GM18502 (cell line): ENCODE measurements around the gene SGCD.

Source experiments
- ATAC-seq: cut with Tn5 transposase; IDR thresholded peaks from one replicate; pipeline ENCODE4 v1.9.1; 2021; ENCODE audit warnings: mild to moderate bottlenecking; ENCODE audit not compliant: unreplicated experiment, poor library complexity

Gene SGCD

DNA sequence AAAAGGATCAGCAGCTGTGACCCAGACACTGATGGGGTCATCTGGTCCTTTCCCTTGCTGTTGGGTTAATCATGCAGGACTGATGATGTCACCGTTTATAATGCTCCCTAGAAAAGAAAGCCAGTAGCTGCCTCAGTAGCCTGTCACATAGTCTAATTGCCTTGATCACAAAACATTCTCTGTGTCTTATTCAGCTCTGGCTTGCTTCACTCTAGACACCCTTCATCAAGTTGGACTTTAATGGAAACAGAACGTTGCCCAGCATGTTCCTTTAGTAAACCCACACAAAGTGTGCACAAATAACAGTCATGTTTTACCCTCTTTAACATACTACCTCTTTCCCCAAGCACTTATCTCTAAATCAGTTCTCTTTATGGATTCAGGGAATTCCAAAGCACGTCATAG is 170.8 kb downstream of the SGCD start:
- ATAC-seq = no peak

DNA sequence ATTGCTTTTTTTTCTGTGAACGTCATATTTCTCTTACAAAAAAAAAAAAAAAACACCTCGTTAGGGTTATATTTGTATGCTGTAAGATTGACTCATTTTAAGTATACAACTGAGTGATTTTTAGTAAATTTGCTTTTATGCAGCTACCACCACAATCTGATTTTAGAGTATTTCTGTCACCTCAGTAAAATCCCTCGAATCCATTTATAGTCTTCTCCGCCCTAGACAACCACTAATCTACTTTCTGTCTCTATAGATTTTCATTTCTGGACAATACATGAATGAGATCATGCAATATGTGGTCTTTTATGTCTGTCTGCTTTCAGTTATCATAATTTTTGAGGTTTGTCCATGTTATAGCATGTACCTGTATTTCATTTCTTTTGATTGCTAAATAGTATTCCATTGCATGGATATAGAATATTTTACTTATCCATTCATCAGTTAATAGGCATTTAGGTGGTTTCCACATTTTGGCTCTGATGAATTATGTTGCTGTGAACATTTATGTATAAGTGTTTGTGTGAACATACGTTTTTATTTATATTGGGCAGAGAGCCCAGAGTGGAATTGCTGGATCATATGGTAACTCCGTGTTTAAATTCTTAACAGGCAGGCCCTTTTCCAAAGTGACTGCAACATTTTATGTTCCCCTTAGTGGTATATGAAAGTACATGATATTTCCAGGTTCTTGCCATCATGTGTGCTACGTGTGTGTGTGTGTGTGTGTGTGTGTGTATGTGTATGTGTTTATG is 171.4 kb downstream of the SGCD start:
- no peak for ATAC-seq

DNA sequence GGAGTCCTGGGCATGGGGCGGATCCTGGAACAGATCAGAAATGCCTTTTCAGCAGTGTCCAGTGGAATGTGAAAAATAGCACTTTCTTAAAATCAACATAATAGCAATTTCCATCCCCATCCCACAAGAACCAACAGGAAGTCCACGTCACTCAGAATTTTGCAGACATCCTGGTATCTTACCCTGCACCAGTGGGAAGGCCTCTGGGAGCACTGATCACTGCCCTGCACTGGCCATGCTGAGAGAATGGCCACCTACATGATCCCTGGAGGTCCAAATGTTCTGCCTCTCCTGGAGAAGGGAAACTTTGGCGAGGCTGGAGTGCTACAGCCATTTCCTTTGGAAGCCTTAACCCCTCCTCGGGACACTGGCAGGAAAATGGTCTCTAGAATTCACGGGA is 173.8 kb downstream of the SGCD start:
- ATAC-seq = no peak

DNA sequence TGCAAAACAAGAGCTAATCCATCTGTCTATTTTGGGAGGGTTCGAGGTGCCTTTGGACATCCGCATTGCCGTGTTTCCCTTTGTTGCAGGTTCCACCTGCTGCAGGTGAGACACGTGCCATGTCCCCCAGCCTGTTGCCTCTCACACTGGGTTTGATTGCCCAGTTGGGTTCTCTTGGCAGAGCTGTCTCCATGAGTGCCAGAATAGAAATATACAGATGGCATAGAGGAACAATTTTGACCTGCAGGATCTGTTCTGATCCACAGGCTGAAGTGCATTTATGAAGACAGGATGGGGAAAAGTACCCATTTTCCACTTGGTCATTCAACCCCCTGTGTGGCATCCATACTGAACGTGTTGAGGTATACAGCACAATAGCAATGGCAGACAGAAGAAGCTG is 178.1 kb downstream of the SGCD start:
- ATAC-seq = no peak

DNA sequence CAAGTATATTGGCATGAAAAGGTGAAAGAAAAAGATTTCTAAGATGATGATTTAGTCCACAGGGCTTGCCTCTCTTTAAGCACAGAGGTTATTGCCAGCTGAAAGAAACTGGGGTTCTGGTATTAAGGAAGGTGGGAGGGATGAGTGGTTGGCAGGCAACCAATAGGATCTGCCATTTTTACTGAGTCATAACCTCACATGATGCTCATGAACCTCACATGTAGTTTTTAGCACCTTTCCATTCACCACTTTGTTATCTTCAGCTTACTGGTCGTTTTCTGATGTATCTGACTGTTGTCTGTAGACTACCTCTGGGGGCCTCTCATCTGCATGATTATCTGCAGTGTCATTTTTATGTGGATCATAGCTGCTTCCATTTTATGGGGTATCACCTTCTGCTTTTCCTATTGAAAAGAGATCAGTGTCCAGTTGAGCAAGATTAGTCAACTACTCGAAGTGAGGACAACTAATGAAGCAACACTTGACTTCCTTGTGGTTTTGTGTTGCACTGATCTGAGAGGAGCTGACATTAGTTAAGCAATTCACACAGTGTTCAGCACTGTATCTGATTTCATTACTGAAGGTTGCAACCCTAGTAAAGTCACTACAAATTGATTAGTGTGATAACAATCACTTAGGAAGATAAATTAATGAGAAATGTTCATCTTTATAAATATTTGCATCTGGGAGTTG is 186.3 kb downstream of the SGCD start:
- ATAC-seq = no peak

DNA sequence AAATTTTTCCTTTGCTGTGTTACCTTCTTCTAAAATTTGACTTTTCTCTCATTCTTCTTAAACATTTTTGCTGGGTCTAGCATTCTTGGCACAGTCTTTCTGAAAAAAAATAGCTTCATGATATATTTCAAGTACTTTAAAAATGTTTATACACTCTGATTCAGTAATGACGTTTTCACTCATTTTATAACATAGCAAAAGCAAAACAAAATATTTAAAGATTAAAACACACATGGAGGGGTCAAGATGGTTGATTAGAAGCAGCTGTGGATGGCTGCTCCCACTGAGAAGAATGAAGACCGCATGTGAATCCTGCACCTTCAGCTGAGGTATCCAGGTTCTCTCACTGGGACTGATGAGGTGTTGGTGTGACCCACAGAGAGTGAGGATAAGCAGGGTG is 188.2 kb downstream of the SGCD start:
- ATAC-seq = no peak

DNA sequence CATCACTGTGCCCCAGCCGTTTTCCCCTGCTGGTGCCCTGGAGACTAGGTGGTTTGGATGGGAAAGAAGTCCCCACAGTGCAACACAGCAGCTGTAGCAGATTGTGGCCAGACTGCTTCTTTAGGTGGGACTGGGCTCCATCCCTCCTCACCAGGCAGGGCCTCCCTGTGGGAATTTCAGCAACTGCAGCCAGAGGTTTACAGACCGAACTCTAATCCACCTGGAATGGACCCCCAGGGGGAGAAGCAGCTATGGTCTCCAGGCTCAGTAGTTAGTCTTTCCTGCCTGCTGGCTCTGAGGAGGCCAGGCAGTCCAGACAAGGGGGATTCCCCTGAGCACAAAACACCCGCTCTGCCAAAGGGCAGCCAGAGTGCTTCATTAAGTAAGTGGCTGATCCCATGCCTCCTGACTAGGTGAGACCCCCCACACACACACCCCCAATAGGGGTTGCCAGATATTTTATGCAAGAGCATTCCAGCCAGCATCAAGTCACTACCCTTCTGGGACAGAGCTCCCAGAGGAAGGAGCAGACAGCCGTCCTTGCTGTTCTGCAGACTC is 188.9 kb downstream of the SGCD start:
- ATAC-seq = no peak

GRCh38 chr5:156522651-156523529 is 195.9 kb downstream of the SGCD start:
- no peak for ATAC-seq

GRCh38 chr5:156523607-156524006 is 196.6 kb downstream of the SGCD start:
- no peak for ATAC-seq

DNA sequence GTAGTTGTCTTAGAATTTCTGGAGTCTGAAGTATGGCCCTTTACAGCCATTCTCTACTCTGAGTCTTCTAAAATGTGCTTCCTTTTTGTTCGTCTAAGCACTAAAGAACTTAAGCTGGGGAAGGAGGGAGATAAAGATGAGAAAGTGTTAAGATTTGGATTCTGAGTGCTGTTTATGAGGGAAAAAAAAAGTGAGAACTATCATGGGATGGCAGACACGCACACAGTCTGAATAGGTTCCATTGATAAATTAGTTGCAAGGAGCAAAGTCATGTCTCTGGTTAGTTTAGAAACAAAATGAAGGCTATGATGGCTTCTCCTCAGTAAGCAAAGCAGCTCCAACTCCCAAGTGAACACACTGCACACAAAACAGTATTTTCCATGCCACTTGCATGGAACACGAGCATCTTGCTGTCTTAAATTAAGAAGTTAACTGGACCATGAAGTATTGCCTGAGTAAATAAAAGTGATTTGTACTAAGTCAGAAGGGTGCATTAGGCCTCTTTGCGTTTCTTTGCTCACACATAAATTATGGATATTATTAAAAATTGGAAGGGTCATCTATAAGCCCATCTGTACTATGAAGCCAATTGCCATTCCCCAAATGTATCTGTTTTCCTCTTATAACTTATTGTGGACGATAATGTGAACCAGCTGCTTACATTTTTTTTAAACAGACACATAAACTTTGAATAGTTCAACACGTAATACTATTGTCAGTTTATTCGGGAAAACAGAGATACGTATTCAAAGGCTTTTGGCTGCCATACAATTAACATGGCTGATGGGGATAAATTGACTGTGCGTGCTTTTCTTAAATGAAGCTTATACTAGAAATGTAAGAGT is 199.3 kb downstream of the SGCD start:
- no peak for ATAC-seq

GRCh38 chr5:156527611-156528010 is 200.6 kb downstream of the SGCD start:
- ATAC-seq = no peak

DNA sequence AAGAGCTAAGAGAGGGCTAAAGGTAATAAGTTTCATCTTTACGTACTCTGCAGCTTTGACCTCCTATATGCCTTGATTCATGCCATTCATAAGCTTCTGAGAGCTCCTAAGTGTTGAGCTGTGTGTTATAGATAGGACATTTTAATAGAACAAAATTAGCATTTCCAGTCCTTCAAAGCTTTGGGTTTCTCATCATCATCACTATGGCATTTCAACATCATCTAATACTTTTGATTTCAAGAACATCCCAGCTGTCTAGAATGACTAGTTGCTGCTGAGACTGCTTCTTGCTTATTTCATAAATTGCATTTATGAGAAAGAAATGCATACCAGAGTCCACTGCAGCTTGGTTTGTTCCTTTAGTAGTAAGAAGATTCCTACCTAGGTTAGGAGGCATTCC is 201.7 kb downstream of the SGCD start:
- no peak for ATAC-seq

DNA sequence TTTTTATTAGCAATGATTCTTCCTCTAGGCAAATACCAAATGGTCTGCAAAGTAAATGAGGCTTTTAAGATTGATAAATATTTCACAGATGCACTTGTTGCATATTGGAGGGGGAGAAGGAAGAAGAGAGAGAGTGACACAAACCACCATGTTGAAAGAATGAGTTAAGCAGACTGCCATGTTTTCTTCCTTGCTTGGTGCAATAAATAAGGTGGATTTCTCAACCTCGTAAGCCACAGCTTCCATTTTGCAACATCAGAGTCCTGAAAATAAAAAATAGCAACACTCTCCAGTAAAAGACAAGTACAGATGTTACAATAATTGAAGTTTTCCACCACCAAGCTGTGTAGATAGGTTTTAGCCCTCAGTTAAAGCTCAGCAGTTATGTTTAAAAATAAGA is 202.9 kb downstream of the SGCD start:
- no peak for ATAC-seq

DNA sequence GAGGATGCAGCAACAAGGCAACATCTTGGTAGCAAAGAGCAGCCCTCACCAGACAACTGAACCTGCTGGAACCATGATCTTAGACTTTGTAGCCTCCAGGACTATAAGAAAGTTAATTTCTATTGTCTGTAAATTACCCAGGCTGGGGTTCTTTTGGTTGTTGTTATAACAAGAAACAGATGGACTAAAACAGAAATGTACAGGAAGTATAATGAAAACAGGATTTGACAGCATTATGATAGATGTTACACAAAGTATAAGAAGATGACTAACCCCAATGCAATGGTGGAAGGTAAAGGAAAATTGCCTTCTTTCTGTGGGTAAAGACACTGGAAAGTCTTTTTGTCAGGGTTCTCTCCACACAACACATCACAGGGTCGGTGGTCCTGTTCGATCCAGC is 204.2 kb downstream of the SGCD start:
- no peak for ATAC-seq

DNA sequence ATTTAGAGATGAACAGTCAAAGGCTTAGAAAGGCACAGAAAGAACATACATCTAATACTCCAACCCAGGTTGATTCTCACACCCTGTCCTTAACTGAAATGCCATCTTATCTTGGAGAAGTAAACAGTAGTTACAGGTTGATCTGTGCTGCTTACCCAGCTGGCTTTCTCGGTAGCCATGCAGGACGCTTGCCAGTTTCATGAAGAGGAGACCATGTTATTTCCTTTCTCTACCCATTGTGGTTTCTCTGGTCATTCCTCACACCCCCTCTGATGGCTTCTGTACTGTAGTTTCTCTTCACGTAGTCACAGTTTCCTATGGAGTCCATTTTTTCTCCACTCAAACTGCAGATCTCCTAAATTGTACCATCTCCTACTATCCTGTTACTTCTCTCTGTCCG is 206.0 kb downstream of the SGCD start:
- ATAC-seq = no peak

GRCh38 chr5:156534085-156534484 is 207.1 kb downstream of the SGCD start:
- no peak for ATAC-seq

- ATAC-seq = no peak
Observed at GRCh38 chr5:156534906-156535485, 208.0 kb downstream of the SGCD start.

- ATAC-seq = no peak
Observed at GRCh38 chr5:156540491-156540890, 213.5 kb downstream of the SGCD start.

DNA sequence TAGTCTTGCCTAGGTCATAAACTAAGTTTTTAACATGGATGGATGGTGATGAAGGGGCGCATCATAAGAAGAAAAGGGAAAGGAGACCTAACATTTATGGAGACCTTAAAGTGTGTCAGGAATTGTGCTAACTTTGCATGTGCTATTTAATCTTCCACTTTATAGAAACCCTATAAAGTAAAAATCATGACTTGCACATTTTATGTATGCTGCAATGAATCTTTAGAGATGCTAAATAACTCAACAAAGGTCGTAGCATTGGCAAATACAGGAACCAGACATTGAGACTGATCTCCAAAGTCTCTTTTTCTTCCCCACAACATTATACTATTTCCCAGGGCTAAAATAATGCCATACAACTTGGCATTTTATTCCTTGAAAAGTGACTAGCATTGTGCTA is 214.6 kb downstream of the SGCD start:
- ATAC-seq = no peak
